HG03558 (cell line): ENCODE data around the gene PML.

Source experiments
- ATAC-seq: cut with Tn5 transposase; IDR thresholded peaks from one replicate; pipeline ENCODE4 v1.9.1; 2021; ENCODE audit warnings: moderate number of reproducible peaks; ENCODE audit not compliant: unreplicated experiment; ENCODE audit errors: extremely low read depth

The PML gene, protein sequence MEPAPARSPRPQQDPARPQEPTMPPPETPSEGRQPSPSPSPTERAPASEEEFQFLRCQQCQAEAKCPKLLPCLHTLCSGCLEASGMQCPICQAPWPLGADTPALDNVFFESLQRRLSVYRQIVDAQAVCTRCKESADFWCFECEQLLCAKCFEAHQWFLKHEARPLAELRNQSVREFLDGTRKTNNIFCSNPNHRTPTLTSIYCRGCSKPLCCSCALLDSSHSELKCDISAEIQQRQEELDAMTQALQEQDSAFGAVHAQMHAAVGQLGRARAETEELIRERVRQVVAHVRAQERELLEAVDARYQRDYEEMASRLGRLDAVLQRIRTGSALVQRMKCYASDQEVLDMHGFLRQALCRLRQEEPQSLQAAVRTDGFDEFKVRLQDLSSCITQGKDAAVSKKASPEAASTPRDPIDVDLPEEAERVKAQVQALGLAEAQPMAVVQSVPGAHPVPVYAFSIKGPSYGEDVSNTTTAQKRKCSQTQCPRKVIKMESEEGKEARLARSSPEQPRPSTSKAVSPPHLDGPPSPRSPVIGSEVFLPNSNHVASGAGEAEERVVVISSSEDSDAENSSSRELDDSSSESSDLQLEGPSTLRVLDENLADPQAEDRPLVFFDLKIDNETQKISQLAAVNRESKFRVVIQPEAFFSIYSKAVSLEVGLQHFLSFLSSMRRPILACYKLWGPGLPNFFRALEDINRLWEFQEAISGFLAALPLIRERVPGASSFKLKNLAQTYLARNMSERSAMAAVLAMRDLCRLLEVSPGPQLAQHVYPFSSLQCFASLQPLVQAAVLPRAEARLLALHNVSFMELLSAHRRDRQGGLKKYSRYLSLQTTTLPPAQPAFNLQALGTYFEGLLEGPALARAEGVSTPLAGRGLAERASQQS

DNA sequence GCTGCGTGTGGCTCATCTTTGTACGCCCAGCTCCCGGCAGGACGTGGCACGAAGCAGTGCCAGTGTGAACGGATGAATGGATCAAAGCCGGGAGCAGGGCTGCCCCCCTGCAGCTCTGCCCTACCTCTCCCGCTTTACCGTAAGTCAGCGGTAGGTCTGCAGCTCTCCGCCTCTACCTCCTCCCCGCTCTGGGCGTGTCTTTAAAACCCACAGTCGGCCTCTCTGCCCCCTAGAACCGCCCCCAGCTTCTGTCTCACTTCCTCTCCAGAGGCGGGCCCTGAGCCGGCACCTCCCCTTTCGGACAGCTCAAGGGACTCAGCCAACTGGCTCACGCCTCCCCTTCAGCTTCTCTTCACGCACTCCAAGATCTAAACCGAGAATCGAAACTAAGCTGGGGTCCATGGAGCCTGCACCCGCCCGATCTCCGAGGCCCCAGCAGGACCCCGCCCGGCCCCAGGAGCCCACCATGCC lies at the start of gene PML:
Gene PML, plus strand, starts transcription at position 304 of the 471 bp plus-strand sequence. Its CDS starts 97 bp downstream, at position 401.
- peak; percentile 28 for ATAC-seq

- ATAC-seq: no peak
Measured at GRCh38 chr15:73945130-73945508, 49.4 kb upstream of the PML start.

GRCh38 chr15:73946046-73946721 lies 48.3 kb upstream of the PML start:
- ATAC-seq: no peak

DNA sequence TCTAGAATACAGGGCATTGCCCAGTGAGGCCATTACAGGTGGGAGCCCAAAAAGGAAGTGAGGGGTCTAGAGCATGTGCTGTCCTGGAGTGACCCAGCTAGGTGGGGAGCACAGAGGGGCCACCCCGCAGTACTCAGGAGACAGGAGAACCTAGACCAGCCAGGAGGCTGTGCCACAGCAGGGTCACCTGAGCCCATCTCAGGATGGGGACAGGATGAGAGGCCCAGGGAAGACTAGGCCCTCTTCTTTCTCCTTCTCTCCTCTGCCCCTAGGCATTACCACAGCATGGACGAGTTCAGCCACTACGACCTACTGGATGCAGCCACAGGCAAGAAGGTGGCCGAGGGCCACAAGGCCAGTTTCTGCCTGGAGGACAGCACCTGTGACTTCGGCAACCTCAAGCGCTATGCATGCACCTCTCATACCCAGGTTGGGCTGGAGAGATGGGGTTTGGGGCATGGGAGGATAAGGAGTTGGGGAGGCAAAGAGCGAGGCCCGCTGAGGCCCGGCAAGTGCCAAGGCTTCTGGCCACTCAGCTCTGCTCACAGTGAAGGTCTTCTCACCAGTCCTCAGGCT lies 47.6 kb upstream of the PML start:
- ATAC-seq: no peak

- no peak for ATAC-seq
Measured at GRCh38 chr15:73947651-73948050, 46.9 kb upstream of the PML start.

- no peak for ATAC-seq
Measured at GRCh38 chr15:73948396-73948795, 46.1 kb upstream of the PML start.

DNA sequence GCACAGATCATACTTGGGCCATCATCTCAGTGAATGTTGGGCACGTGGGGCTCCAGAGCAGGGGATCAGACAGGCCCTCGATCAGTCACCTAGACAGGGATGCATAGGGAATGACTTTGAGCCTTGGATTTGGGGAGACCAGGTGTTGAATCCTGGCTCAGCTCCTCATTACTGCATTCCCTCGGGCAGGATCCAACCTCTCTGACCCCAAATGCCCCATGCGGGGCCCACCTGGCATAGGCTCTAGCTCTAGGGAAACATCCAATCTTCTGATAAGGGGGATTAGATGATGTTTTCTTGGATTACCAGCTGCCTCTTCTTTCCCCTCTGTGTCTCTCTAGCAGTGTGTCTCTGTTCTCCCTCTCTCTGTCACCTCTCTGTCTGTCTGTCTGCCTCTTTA lies 45.5 kb upstream of the PML start:
- ATAC-seq: no peak

DNA sequence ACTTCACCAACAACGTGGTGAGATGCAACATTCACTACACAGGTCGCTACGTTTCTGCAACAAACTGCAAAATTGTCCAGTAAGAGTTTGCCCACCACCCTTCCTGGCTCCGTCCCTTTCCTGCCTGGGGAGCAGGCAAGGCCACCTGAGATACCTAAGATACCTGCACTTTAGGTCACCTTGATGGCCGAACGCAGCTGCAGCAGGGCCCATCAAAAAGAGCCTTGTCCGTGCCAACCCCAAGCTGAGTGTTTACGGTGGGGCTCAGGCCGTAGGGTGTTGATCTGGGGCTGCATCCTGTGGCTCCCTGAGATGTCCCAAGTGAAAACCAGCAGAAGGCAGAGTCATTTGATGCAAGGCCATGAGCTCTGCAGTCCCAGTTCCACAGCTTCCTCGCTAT lies 45.0 kb upstream of the PML start:
- no peak for ATAC-seq

DNA sequence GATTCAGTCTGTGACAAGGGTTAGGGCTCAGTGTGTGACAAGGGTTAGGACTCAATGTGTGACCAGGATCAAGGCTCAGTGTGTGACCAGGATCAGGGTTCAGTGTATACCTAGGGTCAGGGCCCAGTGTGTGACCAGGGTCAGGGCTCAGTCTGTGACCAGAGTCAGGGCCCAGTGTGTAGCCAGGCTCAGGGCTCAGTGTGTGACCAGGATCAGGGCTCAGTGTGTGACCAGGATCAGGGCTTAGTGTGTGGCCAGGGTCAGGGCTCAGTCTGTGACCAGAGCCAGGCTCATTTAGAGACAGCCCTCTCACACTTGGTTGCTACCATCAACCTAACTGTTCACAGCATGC lies 44.1 kb upstream of the PML start:
- no peak for ATAC-seq

- ATAC-seq: no peak
Measured at GRCh38 chr15:73950831-73951561, 43.5 kb upstream of the PML start.

- ATAC-seq: no peak
Measured at GRCh38 chr15:73951601-73952000, 42.9 kb upstream of the PML start.

DNA sequence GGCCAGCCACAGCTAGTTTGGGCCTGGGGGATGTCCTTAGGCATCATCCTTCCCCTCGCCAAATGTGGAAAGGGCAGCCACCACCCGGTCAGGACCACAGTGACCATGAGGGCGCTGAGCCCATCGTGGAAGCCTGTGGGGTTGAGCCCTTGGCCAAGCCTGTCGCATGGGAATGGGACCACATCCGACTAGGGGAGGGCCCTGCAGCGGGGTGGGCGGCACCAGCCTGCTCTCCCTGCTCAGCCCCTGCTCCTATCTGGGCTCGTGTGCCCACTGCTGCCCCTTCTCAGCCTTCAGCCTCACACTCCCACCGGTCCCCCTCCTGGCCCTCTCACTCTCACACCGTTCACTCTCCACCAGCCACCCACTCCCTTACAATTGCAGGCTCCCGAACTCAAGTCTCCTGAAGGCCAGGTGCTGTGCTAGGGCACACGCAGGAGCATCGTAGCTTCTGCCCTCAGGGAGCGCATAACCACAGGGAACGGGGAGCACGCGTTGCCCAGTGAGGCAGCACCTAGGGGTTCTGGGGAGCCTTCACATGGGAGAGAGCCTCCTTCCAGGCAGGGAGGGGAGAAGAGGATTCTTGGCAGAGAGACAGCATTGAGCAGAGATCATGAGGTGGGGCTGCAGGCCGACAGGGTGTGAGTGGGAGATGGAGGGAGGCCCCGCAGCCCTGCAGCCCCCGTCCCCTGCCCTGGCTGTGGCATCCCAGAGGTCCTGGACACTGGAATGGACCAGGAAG lies 42.2 kb upstream of the PML start:
- ATAC-seq: no peak

DNA sequence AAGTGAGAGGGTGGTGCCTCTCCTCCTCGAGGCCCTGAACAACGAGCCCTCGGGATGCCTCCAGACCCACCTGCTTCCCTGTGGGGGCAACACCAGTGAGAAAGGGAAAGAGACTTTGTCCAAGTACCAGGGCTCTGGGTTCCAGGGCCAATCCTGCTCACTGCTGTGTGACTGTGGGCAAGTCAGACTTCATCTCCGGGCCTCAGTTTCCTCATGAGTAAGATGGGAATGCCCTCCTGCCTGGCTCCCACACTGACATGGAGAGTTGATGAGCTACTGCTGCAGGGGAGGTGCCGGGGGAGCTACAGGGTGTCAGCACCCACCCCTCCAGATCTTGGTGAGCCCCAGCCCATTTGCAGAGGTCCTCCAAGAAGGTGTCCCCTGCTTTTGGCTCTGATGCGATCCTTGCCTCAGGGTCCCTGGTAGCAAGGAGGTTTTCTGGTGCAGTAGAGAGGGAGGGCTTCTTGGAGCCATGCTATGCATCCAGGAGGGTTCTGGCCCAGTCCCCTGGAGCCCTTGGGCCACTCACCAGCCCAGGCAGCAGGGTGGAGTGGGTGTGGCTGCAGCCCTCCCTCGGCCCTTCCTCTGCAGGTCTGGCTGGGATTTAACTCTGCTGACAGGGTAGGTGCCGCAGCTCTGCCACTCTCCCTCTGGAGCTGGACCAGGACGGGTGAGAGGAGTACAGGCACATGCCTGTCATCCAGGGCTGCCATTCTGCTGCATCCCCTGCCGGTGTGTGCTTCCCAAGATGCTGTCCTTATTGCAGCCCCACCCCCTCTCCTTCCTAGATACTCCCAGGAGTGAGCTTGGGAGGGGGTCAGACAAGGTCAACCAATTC lies 41.4 kb upstream of the PML start:
- no peak for ATAC-seq

DNA sequence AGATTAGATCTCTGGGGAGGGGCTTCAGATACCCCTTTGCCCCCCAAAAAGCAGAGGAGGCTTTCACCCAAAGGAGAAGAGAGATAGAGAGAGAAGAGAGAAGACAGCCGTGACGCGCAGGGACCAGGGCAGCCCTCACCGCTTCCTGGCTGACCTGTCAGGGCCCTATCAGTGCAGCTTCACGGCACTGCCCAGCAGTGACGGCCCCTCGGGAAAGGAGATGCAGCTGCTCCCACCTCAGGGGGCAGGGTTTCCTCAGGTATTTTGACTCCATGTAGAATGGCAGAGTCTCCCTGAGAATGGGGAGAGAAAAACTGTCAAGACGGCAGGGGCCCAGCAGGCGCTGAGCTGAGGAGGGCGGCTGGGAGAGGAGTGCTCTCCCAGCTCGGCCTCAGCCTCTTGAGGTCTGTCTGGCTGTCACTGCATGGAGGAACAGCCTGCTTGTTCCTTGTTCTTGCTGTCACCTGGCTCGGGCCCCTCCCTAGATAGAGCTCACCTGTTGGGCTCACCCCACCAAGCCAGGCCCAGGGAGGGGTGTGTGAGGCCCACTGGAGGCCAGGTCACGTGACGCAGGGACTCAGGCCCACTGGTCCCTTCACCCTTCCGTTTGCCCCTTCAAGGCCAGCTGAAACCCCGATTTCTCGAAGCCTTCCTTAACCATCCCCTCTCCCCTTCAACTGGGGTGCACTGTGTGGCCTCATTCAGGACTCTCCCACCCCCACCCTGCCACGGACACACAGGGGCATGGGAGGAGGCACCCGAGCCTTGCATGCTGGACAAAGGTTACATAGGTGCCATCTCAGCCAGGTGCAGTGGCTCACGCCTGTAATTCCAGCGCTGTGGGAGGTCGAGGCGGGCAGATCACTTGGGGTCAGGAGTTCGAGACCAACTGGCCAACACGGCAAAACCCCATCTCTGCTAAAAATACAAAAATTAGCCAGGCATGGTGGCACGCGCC lies 40.0 kb upstream of the PML start:
- ATAC-seq: no peak

- no peak for ATAC-seq
Measured at GRCh38 chr15:73955326-73955725, 39.2 kb upstream of the PML start.

- no peak for ATAC-seq
Measured at GRCh38 chr15:73955861-73956742, 38.4 kb upstream of the PML start.
